Measurements from ENCODE around the gene CYP1A2.
A peak's percentile ranks its signal among the peaks of the same experiment; 100 is the strongest.

DNA sequence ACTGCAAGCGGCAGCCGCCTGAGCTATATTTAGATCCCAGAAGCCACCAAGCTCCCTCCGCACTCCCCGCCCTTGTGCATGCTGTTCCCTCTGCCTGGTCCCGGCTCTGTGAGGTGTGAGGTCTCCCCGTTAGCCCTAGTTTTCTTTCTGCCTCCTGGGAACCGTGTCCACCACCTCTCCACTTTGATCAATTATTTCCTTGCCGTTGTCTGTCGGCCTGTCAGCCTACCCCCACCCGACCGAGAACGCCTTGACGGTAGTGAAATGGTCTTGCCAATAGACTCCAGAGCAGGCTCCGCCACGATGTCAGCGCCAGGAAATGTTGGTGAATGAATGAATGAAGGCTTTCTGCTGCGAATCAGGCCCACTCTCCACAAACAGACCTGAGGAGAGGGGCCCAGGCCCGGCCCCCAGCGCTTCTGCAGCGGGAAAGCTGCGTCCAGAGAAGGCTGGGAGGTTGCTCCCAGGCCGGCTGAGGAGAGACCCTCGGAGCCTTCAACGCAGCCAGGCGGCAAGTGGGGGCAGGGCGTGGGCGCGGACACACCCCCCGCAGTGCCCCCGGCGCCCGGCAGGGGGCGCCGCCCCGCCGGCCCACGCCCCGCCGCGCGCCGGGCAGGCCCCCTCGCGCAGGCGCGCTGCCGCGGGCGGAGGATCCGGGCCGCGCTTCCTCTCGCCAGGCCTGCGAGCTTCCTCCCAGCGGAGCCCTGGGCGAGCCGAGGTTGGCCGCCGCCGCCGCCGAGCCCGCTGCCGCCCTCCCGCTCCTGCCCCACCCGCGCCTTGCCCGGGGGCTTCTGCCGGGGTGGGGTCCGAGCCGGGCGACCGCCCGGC is 33.0 kb downstream of the CYP1A2 start, which contains the start of gene CSK:
- peak; percentile 45 for TF ChIP-seq POLR2AphosphoS5 (IDR thresholded peaks at IDR 0.05; ENCODE audit: low read depth, low read length)
- TF ChIP-seq REST (IDR thresholded peaks at IDR 0.05; ENCODE audit: insufficient read depth in 1 of 2, low read depth in 2 of 2, low read length in 2 of 2): 0 out of 4 replicates have a peak, but pooled peaks of 1 of the 2 experiments have one; percentile 43

All from PFSK-1 (cell line).